Thyroid gland (tissue), 4 donors: Measurements from ENCODE around the gene LOXHD1.

ENCODE experiments used
- POLR2A ChIP-seq, 2 donors: fragments of 450-650 bp; IDR thresholded peaks; one replicate each; pipeline ENCODE4 v1.6.1; 2017; ENCODE audit warnings: antibody characterized with exemption in 2 of 2, mild to moderate bottlenecking in 2 of 2, moderate library complexity in 1 of 2
- TF ChIP-seq, protein P1 (sequence below), 6 experiments: fragments of 200-600 bp in 3 of 6; fragments of 450-650 bp in 3 of 6; sonication (generic) in 3 of 6; IDR thresholded peaks; one replicate each; pipeline ENCODE4 v1.5.1; 2016 to 2019; ENCODE audit warnings: antibody characterized with exemption in 6 of 6, mild to moderate bottlenecking in 2 of 6, inconsistent platforms in 1 of 6, moderate library complexity in 1 of 6

DNA sequence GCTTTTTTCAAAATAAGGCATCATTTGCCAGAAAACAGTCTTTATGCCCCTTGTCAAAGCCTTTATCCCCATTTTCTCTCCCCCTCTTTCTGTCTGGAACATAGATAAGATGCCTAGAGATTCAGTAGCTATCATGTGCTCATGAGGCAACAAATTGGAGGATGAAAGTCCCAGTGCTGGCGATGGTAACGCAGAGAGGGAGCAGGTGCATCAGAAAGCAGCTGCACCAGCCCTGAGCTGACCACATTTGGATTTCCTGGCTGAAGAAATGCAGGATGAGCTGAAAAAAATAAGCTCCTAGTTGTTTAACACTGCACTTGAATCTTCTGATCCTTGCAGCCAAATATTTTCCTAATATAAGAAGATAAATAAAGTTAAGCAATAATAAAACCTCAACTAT, 48.0 kb downstream of the LOXHD1 start:
- TF ChIP-seq POLR2A (IDR thresholded peaks at IDR 0.05) = no peak
- TF ChIP-seq, protein P1, sequence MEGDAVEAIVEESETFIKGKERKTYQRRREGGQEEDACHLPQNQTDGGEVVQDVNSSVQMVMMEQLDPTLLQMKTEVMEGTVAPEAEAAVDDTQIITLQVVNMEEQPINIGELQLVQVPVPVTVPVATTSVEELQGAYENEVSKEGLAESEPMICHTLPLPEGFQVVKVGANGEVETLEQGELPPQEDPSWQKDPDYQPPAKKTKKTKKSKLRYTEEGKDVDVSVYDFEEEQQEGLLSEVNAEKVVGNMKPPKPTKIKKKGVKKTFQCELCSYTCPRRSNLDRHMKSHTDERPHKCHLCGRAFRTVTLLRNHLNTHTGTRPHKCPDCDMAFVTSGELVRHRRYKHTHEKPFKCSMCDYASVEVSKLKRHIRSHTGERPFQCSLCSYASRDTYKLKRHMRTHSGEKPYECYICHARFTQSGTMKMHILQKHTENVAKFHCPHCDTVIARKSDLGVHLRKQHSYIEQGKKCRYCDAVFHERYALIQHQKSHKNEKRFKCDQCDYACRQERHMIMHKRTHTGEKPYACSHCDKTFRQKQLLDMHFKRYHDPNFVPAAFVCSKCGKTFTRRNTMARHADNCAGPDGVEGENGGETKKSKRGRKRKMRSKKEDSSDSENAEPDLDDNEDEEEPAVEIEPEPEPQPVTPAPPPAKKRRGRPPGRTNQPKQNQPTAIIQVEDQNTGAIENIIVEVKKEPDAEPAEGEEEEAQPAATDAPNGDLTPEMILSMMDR (IDR thresholded peaks at IDR 0.05) = no peak
